ENCODE data around the gene CRACR2B.

DNA sequence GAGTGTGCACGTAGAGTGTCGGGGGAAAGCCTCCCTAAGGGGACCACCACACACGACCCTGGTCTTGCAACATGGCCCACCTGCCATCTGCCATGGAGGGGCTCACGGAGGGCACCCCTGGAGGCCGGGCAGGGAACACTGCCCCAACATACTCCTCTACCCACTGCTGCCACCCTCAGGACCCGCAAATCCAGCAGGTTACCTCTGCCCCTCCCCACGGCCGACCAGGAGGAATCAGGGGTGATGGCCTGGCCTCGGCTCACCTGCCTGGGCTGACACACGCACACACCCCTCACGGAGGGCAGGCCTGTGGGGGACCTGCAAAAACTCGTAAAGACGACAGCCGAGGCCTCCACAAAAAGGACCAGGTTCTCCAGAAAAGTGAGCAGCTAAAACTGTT is 52.7 kb downstream of the CRACR2B start:
- no peak for TF ChIP-seq EZH2 (IDR thresholded peaks at IDR 0.05; ENCODE audit: low read depth)
- TF ChIP-seq, protein P1, sequence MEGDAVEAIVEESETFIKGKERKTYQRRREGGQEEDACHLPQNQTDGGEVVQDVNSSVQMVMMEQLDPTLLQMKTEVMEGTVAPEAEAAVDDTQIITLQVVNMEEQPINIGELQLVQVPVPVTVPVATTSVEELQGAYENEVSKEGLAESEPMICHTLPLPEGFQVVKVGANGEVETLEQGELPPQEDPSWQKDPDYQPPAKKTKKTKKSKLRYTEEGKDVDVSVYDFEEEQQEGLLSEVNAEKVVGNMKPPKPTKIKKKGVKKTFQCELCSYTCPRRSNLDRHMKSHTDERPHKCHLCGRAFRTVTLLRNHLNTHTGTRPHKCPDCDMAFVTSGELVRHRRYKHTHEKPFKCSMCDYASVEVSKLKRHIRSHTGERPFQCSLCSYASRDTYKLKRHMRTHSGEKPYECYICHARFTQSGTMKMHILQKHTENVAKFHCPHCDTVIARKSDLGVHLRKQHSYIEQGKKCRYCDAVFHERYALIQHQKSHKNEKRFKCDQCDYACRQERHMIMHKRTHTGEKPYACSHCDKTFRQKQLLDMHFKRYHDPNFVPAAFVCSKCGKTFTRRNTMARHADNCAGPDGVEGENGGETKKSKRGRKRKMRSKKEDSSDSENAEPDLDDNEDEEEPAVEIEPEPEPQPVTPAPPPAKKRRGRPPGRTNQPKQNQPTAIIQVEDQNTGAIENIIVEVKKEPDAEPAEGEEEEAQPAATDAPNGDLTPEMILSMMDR (conservative IDR thresholded peaks at IDR 0.05) = no peak
